ENCODE measurements around the gene RESP18. TPM values are rescaled to one million over a fixed set of nuclear protein-coding genes. Genes with fewer than 3 reads are reported as not detected.

The RESP18 gene
- total RNA-seq, 1 experiment from 2014 or later: not detected

- no peaks in the 10 kb centered on the region for H3K9me2 ChIP-seq (ENCODE audit: insufficient read depth)
- ChIA-PET POLR2A (interaction anchor here (0.6 to 1.5 kb wide), 4 partner anchors 26 to 110 kb away, joined by 3 to 4 read pairs (median 4); partner anchors contain the start of genes DNPEP and TUBA4B), RAD21 (ENCODE audit: low non-redundant PET in 1 of 2, low total read pairs in 2 of 2, uncharacterized antibody in 2 of 2, unreplicated experiment in 2 of 2) (interaction anchor here in 1 of 2 experiments (0.6 kb wide), 1 partner anchor 252 kb away, joined by 3 read pairs; no protein-coding TSS in a partner anchor), CTCF (interaction anchor here (0.6 to 4.3 kb wide), 11 partner anchors 16 to 204 kb away, joined by 3 to 71 read pairs (median 6); partner anchors contain the start of genes CNPPD1, TUBA4A and TUBA4B)
- TF ChIP-seq ZFX (IDR thresholded peaks at IDR 0.05): no peak
- no peak for TF ChIP-seq ZBTB33 (IDR thresholded peaks at IDR 0.05; ENCODE audit: extremely low read depth, insufficient replicate concordance, low read length)
- no peak for TF ChIP-seq CEBPB (IDR thresholded peaks at IDR 0.05; ENCODE audit: low read depth)
- TF ChIP-seq CTCF (IDR thresholded peaks at IDR 0.05 in 2 of 3, conservative IDR thresholded peaks at IDR 0.05 in 1 of 3; ENCODE audit: borderline replicate concordance in 1 of 3, insufficient read depth in 1 of 3, low read depth in 2 of 3, low read length in 2 of 3): peak in 2 of 3 experiments; percentile 97 to 98; a peak in 4 of 6 replicates
- no peak for TF ChIP-seq EZH2 (IDR thresholded peaks at IDR 0.05)
- no peaks in the 10 kb centered on the region for H3K9me3 ChIP-seq (ENCODE audit: control insufficient read depth in 1 of 2, insufficient read depth in 1 of 2, low read depth in 1 of 2, low read length in 2 of 2)
- peak overlapping the region; percentile 82 for H3K27ac ChIP-seq (ENCODE audit: low read depth, low read length)
- H3K79me2 ChIP-seq (ENCODE audit: insufficient read depth, low read length): no peaks in the 10 kb centered on the region
- peak overlapping the region; percentile 42 to 59 for H3K4me3 ChIP-seq (replicated peaks in 1 of 2; ENCODE audit: low read depth in 1 of 2, low read length in 2 of 2)
- H3K27me3 ChIP-seq (ENCODE audit: insufficient read depth, low read length): no peaks in the 10 kb centered on the region
- intact Hi-C loops (cut with micrococcal nuclease): loop anchor here (2.0 kb wide), 1 partner anchor 117 kb away; the partner anchor contains the start of gene NHEJ1
- BruUV-seq (replicated peaks): no TSS peak
- H3K4me2 ChIP-seq (ENCODE audit: low read length): peak overlapping the region; percentile 86
- ATAC-seq: peak; percentile 49
- H2AFZ ChIP-seq (ENCODE audit: low read depth, low read length, poor library complexity, severe bottlenecking): peak overlapping the region; percentile 81
- no peaks in the 10 kb centered on the region for H4K20me1 ChIP-seq (ENCODE audit: insufficient read depth)
- peak; percentile 54 for DNase-seq (ENCODE audit: low read depth, low spot score)
- H3K36me3 ChIP-seq (ENCODE audit: control insufficient read depth in 1 of 2, insufficient read depth in 2 of 2, low read length in 2 of 2): no peaks in the 10 kb centered on the region
- H3K4me1 ChIP-seq (ENCODE audit: control insufficient read depth in 1 of 2, insufficient read depth in 2 of 2, low read length in 2 of 2): peaks cover 43 to 64% of the 10 kb centered on the region in 2 experiments
- peak overlapping the region; percentile 71 for H3K9ac ChIP-seq (ENCODE audit: low read length)
Observed at GRCh38 chr2:219277703-219278654, 54.6 kb downstream of the RESP18 start.

MicroRNAs within 50 kb of the gene (microRNA counts, 767-probe panel; counts per million panel counts)
- microRNA hsa-miR-153: not detected

Small RNA genes lying within 50 kb of the gene (microRNA-seq; reads per million reads assigned to microRNA genes)
- not detected for gene MIR153-1 (ENCODE audit: borderline number of aligned reads)

Other genes starting within 250 kb of the RESP18 start
- gene NHEJ1, start 171.9 kb downstream of the RESP18 start, total RNA-seq (2021; ENCODE audit: unreplicated experiment): 16.4 TPM
- 4.8 TPM for gene SLC23A3, start 162.7 kb downstream of the RESP18 start, total RNA-seq (2021; ENCODE audit: unreplicated experiment)
- gene CNPPD1, start 155.8 kb downstream of the RESP18 start, total RNA-seq (2021; ENCODE audit: unreplicated experiment): 41.9 TPM
- gene RETREG2, start 154.5 kb downstream of the RESP18 start, total RNA-seq (2021; ENCODE audit: unreplicated experiment): 63.7 TPM
- gene ZFAND2B, start 126.0 kb downstream of the RESP18 start, total RNA-seq (2021; ENCODE audit: unreplicated experiment): 31.4 TPM
- gene ABCB6, start 113.8 kb downstream of the RESP18 start, total RNA-seq (2021; ENCODE audit: unreplicated experiment): 24.5 TPM
- gene ATG9A, start 103.1 kb downstream of the RESP18 start, total RNA-seq (2021; ENCODE audit: unreplicated experiment): 51.8 TPM
- 64.7 TPM for gene ANKZF1, start 102.9 kb downstream of the RESP18 start, total RNA-seq (2021; ENCODE audit: unreplicated experiment)
- gene GLB1L, start 87.3 kb downstream of the RESP18 start, total RNA-seq (2021; ENCODE audit: unreplicated experiment): 6.6 TPM
- 31.4 TPM for gene STK16, start 87.3 kb downstream of the RESP18 start, total RNA-seq (2021; ENCODE audit: unreplicated experiment)
- gene TUBA4B, start 79.5 kb downstream of the RESP18 start, total RNA-seq (2021; ENCODE audit: unreplicated experiment): not detected
- gene TUBA4A, start 78.8 kb downstream of the RESP18 start, total RNA-seq (2021; ENCODE audit: unreplicated experiment): 32.7 TPM
- gene DNAJB2, start 53.4 kb downstream of the RESP18 start, total RNA-seq (2021; ENCODE audit: unreplicated experiment): 36.2 TPM
- not detected for gene PTPRN, start 23.3 kb downstream of the RESP18 start, total RNA-seq (2021; ENCODE audit: unreplicated experiment)
- 80.1 TPM for gene DNPEP, start 55.2 kb upstream of the RESP18 start, total RNA-seq (2021; ENCODE audit: unreplicated experiment)
- gene DES, start 85.6 kb upstream of the RESP18 start, total RNA-seq (2021; ENCODE audit: unreplicated experiment): 4.2 TPM
- 56.6 TPM for gene SPEG, start 102.1 kb upstream of the RESP18 start, total RNA-seq (2021; ENCODE audit: unreplicated experiment)
- gene GMPPA, start 166.1 kb upstream of the RESP18 start, total RNA-seq (2021; ENCODE audit: unreplicated experiment): 71.8 TPM
- 2.1 TPM for gene ASIC4, start 181.7 kb upstream of the RESP18 start, total RNA-seq (2021; ENCODE audit: unreplicated experiment)
- gene CHPF, start 211.1 kb upstream of the RESP18 start, total RNA-seq (2021; ENCODE audit: unreplicated experiment): 228 TPM
- gene TMEM198, start 211.3 kb upstream of the RESP18 start, total RNA-seq (2021; ENCODE audit: unreplicated experiment): 2.1 TPM
- gene OBSL1, start 238.8 kb upstream of the RESP18 start, total RNA-seq (2021; ENCODE audit: unreplicated experiment): 45.2 TPM
- not detected for gene INHA, start 239.6 kb upstream of the RESP18 start, total RNA-seq (2021; ENCODE audit: unreplicated experiment)